Astrocyte (in vitro differentiated cells and primary cell): ENCODE data around the gene NUP58.

ENCODE experiments used
- EZH2 ChIP-seq: IDR thresholded peaks from 2 replicates; pipeline ENCODE4 v1.6.1; 2012; ENCODE audit warnings: mild to moderate bottlenecking, low read length, inconsistent platforms; ENCODE audit not compliant: insufficient read depth
- TF ChIP-seq, protein P1 (sequence below): IDR thresholded peaks from 2 replicates; pipeline ENCODE4 v1.5.1; 2011; ENCODE audit warnings: low read depth, mild to moderate bottlenecking, inconsistent platforms, low read length, moderate library complexity; ENCODE audit not compliant: insufficient read depth

DNA sequence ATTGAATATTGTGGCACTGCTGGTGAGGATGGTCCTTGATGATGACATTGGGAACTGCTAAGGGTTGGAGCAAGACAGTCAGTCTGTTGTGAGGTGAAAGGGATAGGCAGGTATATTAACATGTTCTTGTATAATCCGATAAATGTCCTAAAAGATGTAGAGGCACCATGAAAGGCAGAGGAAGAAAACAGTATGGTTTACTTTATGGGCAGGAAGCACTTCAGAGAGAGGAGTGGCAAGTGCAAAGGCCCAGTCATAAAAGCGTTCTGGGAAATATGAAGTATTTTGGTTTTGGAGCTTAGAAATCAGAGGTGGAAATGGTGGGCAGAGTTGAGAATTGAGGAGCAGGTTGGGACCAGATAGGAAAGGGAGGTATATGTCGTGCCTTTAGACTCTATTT is 9.5 kb downstream of the NUP58 start:
- TF ChIP-seq, protein P1, sequence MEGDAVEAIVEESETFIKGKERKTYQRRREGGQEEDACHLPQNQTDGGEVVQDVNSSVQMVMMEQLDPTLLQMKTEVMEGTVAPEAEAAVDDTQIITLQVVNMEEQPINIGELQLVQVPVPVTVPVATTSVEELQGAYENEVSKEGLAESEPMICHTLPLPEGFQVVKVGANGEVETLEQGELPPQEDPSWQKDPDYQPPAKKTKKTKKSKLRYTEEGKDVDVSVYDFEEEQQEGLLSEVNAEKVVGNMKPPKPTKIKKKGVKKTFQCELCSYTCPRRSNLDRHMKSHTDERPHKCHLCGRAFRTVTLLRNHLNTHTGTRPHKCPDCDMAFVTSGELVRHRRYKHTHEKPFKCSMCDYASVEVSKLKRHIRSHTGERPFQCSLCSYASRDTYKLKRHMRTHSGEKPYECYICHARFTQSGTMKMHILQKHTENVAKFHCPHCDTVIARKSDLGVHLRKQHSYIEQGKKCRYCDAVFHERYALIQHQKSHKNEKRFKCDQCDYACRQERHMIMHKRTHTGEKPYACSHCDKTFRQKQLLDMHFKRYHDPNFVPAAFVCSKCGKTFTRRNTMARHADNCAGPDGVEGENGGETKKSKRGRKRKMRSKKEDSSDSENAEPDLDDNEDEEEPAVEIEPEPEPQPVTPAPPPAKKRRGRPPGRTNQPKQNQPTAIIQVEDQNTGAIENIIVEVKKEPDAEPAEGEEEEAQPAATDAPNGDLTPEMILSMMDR = no peak
- no peak for TF ChIP-seq EZH2
